Sigmoid colon (tissue), 7 donors: ENCODE results near the gene NHS. TPM values are rescaled to one million over a fixed set of nuclear protein-coding genes. Genes with fewer than 3 reads are reported as not detected.

ENCODE experiments used
- DNase-seq: peaks from one replicate; pipeline ENCODE4 v3.0.0-alpha.2; 2019
- H3K27ac ChIP-seq, 4 donors: fragments of 200-600 bp; sonication (generic); one replicate each; pipeline ENCODE4 v1.5.1; 2016 to 2019; ENCODE audit warnings: mild to moderate bottlenecking in 1 of 4
- H3K27me3 ChIP-seq, 3 donors: fragments of 200-600 bp; sonication (generic); one replicate each; pipeline ENCODE4 v1.5.1; 2019; ENCODE audit warnings: mild to moderate bottlenecking in 1 of 3
- H3K36me3 ChIP-seq, 4 donors: fragments of 200-600 bp; sonication (generic); one replicate each; pipeline ENCODE4 v1.5.1; 2016 to 2019
- H3K4me1 ChIP-seq, 4 donors: fragments of 200-600 bp; sonication (generic); one replicate each; pipeline ENCODE4 v1.5.1; 2017 to 2019
- H3K4me3 ChIP-seq, 4 donors: fragments of 200-600 bp; sonication (generic); one replicate each; pipeline ENCODE4 v1.5.1; 2017 to 2019; ENCODE audit warnings: mild to moderate bottlenecking in 2 of 4, moderate library complexity in 1 of 4
- H3K9me3 ChIP-seq, 4 donors: fragments of 200-600 bp in 3 of 4; sonication (generic) in 3 of 4; one replicate each; pipeline versions ENCODE4 v1.5.1 to v1.6.1; 2013 to 2019
- CTCF ChIP-seq, 4 experiments: fragments of 450-650 bp in 3 of 4; fragments of 200-600 bp in 1 of 4; IDR thresholded peaks; one replicate each; pipeline ENCODE4 v1.5.1; 2016 to 2019; ENCODE audit warnings: antibody characterized with exemption in 4 of 4, mild to moderate bottlenecking in 3 of 4, moderate library complexity in 2 of 4
- EP300 ChIP-seq, 4 donors: sonication (generic); formaldehyde crosslinking; IDR thresholded peaks; one replicate each; pipeline ENCODE4 v1.6.1; 2017; ENCODE audit warnings: antibody characterized with exemption in 4 of 4
- POLR2A ChIP-seq, 2 donors: fragments of 450-650 bp; IDR thresholded peaks; one replicate each; pipeline ENCODE4 v1.6.1; 2016; ENCODE audit warnings: antibody characterized with exemption in 2 of 2, mild to moderate bottlenecking in 2 of 2, moderate library complexity in 2 of 2
- POLR2AphosphoS5 ChIP-seq, 4 donors: sonication (generic); formaldehyde crosslinking; IDR thresholded peaks; one replicate each; pipeline ENCODE4 v1.6.1; 2017; ENCODE audit warnings: antibody characterized with exemption in 4 of 4
- WGBS, 2 donors: extraction: QIAGEN DNeasy Blood & Tissue Kit; methylation state at CpG; one replicate each; pipeline ENCODE4 v1.1.7; 2013; 5-methylcytosine and 5-hydroxymethylcytosine counted together
- intact Hi-C: fragments of 100-400 bp; cut with DNase I; formaldehyde crosslinking; loops from one replicate; pipeline ENCODE4 v1.15.1; 2023
- polyA plus RNA-seq, 3 donors: library from polyadenylated mRNA; stranded (reverse); fragments of 200-250 nt; gene quantifications; one replicate each; pipeline ENCODE4 v1.2.3, GENCODE V29; 2013
- total RNA-seq, 4 donors: library from RNA; depleted of rRNA; stranded (reverse); fragments of >200 nt; gene quantifications; one replicate each; pipeline ENCODE4 v1.1.0, GENCODE V29; 2016
- donor health status: healthy with polysubstance abuse.
- donor health status: Bipolar disorder and iron deficiency.
- donor health status: healthy.

The NHS gene
- total and polyA plus RNA-seq, 7 donors, result under 0.01 to 22.7 (median 9.3) TPM

- no peak overlapping the region for H3K4me3 ChIP-seq
- no peaks in the 10 kb centered on the region for H3K27me3 ChIP-seq
- no peak for DNase-seq
- H3K36me3 ChIP-seq, result no peaks in the 10 kb centered on the region
- no peaks in the 10 kb centered on the region for H3K9me3 ChIP-seq
- peaks cover 0 to 36% (median 3%) of the 10 kb centered on the region in 4 donors for H3K4me1 ChIP-seq
- no peak overlapping the region for H3K27ac ChIP-seq
- intact Hi-C loops, result no loop called here
- 60 to 68% methylated on average over 4 of the region's 4 CpGs for WGBS, 2 donors
- TF ChIP-seq CTCF (IDR thresholded peaks at IDR 0.05), result no peak
- TF ChIP-seq POLR2AphosphoS5 (IDR thresholded peaks at IDR 0.05), result peak in 1 of 4 donors; percentile 33
Observed at GRCh38 chrX:17413228-17413627, 38.2 kb downstream of the NHS start.

- intact Hi-C loops, result no loop called here
- Histone ChIP-seq H3K4me1 (peaks cover 0 to 36% (median 3%) of the 10 kb centered on the region in 4 donors), H3K9me3 (no peaks in the 10 kb centered on the region), H3K27ac (no peak overlapping the region), H3K27me3 (no peaks in the 10 kb centered on the region), H3K4me3 (no peak overlapping the region), H3K36me3 (no peaks in the 10 kb centered on the region)
- DNase-seq, result no peak
- WGBS, 2 donors, result 85 to 90% methylated on average over 7 of the region's 7 CpGs
- TF ChIP-seq EP300 (IDR thresholded peaks at IDR 0.05) (no peak), POLR2AphosphoS5 (IDR thresholded peaks at IDR 0.05) (no peak), POLR2A (IDR thresholded peaks at IDR 0.05) (no peak), CTCF (IDR thresholded peaks at IDR 0.05) (no peak)
Observed at GRCh38 chrX:17414027-17414658, 39.1 kb downstream of the NHS start.

GRCh38 chrX:17414839-17415238 is 39.8 kb downstream of the NHS start:
- no peak for DNase-seq
- 19 to 27% methylated on average over 6 of the region's 6 CpGs for WGBS, 2 donors

GRCh38 chrX:17415242-17415810 is 40.3 kb downstream of the NHS start:
- 52 to 59% methylated on average over 3 of the region's 3 CpGs for WGBS, 2 donors
- H3K4me1 ChIP-seq, result peaks cover 0 to 36% (median 3%) of the 10 kb centered on the region in 4 donors
- H3K27ac ChIP-seq, result peak overlapping the region in 1 of 4 donors; percentile 16

More at GRCh38 chrX:17414839-17415238, 39.8 kb downstream of the NHS start:
- no peak overlapping the region for H3K4me3 ChIP-seq
- intact Hi-C loops, result no loop called here
- no peaks in the 10 kb centered on the region for H3K27me3 ChIP-seq
- no peaks in the 10 kb centered on the region for H3K9me3 ChIP-seq
- H3K27ac ChIP-seq, result peak overlapping the region in 1 of 4 donors; percentile 16
- no peak for TF ChIP-seq POLR2A (IDR thresholded peaks at IDR 0.05)
- no peak for TF ChIP-seq POLR2AphosphoS5 (IDR thresholded peaks at IDR 0.05)
- no peak for TF ChIP-seq EP300 (IDR thresholded peaks at IDR 0.05)
- TF ChIP-seq CTCF (IDR thresholded peaks at IDR 0.05), result no peak
- H3K4me1 ChIP-seq, result peaks cover 0 to 36% (median 3%) of the 10 kb centered on the region in 4 donors
- H3K36me3 ChIP-seq, result no peaks in the 10 kb centered on the region

GRCh38 chrX:17417372-17417771 is 42.4 kb downstream of the NHS start:
- no peak for DNase-seq
- intact Hi-C loops, result no loop called here
- Histone ChIP-seq H3K27me3 (no peaks in the 10 kb centered on the region), H3K36me3 (no peaks in the 10 kb centered on the region), H3K4me1 (peaks cover 0 to 36% (median 3%) of the 10 kb centered on the region in 4 donors), H3K27ac (no peak overlapping the region), H3K4me3 (no peak overlapping the region), H3K9me3 (no peaks in the 10 kb centered on the region)
- TF ChIP-seq POLR2A (IDR thresholded peaks at IDR 0.05) (no peak), CTCF (IDR thresholded peaks at IDR 0.05) (no peak), POLR2AphosphoS5 (IDR thresholded peaks at IDR 0.05) (no peak), EP300 (IDR thresholded peaks at IDR 0.05) (no peak)

More at GRCh38 chrX:17415242-17415810, 40.3 kb downstream of the NHS start:
- H3K36me3 ChIP-seq, result no peaks in the 10 kb centered on the region
- no peak for TF ChIP-seq POLR2A (IDR thresholded peaks at IDR 0.05)
- TF ChIP-seq POLR2AphosphoS5 (IDR thresholded peaks at IDR 0.05), result no peak
- no peak for TF ChIP-seq EP300 (IDR thresholded peaks at IDR 0.05)
- H3K27me3 ChIP-seq, result no peaks in the 10 kb centered on the region
- no peak overlapping the region for H3K4me3 ChIP-seq
- no peak for DNase-seq
- H3K9me3 ChIP-seq, result no peaks in the 10 kb centered on the region
- intact Hi-C loops, result no loop called here
